Ishikawa (cell line): ENCODE data around the gene EPB41L2.
A peak's percentile ranks its signal among the peaks of the same experiment; 100 is the strongest.

Experiments
- CEBPB ChIP-seq: IDR thresholded peaks from 2 replicates; pipeline ENCODE4 v1.6.1; 2012
- CREB1 ChIP-seq: IDR thresholded peaks from 2 replicates; pipeline ENCODE4 v1.6.1; 2012; ENCODE audit warnings: low read depth
- EGR1 ChIP-seq: IDR thresholded peaks from 2 replicates; pipeline ENCODE4 v1.6.1; 2012
- EP300 ChIP-seq: IDR thresholded peaks from 2 replicates; pipeline ENCODE4 v1.6.1; 2012; ENCODE audit warnings: borderline replicate concordance
- FOXM1 ChIP-seq: IDR thresholded peaks from 2 replicates; pipeline ENCODE4 v1.6.1; 2012; ENCODE audit warnings: low read depth, borderline replicate concordance
- NFIC ChIP-seq: IDR thresholded peaks from 2 replicates; pipeline ENCODE4 v1.6.1; 2012
- RAD21 ChIP-seq: IDR thresholded peaks from 2 replicates; pipeline ENCODE4 v1.6.1; 2012; ENCODE audit warnings: low read depth
- TAF1 ChIP-seq: IDR thresholded peaks from 2 replicates; pipeline ENCODE4 v1.6.1; 2012; ENCODE audit warnings: low read depth, mild to moderate bottlenecking
- TCF12 ChIP-seq: IDR thresholded peaks from 2 replicates; pipeline ENCODE4 v1.6.1; 2012; ENCODE audit warnings: low read depth
- TEAD4 ChIP-seq: IDR thresholded peaks from 2 replicates; pipeline ENCODE4 v1.6.1; 2012
- YY1 ChIP-seq: IDR thresholded peaks from 2 replicates; pipeline ENCODE4 v1.6.1; 2012; ENCODE audit warnings: low read depth
- ZBTB7A ChIP-seq: IDR thresholded peaks from 2 replicates; pipeline ENCODE4 v1.6.1; 2012; ENCODE audit warnings: low read depth
- TF ChIP-seq, protein P1 (sequence below): IDR thresholded peaks from 2 replicates; pipeline ENCODE4 v1.6.1; 2012
- TF ChIP-seq, protein P2 (sequence below): IDR thresholded peaks from 2 replicates; pipeline ENCODE4 v1.6.1; 2012
- TF ChIP-seq, protein P3 (sequence below): IDR thresholded peaks from 2 replicates; pipeline ENCODE4 v1.6.1; 2012; ENCODE audit warnings: low read depth, mild to moderate bottlenecking

EPB41L2 gene

DNA sequence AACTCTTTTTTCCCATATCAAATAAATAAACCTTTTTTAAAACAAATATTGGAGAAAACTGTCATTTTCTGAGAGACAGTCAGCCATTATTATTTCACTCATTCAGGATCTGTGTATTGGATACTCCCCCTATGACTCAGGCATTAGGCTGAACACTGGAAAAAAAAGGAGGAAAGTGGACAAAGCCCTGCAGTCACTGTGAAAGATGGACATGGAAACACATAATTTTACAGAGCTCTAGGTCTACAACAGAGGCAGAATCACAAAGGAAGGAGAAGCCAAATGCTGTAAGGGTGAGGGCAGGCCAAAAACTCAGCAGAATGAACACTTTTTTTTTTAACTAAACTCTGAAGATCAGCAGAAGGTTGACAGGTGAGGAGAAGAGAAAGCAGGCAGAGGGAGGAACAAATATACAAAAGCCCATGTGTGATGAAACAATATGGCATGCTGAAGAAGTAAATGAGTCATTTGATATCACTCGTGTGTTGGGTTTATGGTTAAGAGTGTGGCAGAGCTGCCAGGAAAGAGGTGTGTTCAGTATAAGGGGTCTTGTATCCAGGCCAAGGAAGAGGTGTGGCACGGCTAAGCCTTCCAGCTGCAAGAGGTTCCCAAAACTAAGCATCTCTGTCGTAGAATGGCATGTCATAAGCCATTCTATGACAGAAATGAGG lies 39.1 kb downstream of the EPB41L2 start:
- no peak for TF ChIP-seq ZBTB7A
- TF ChIP-seq, protein P1, sequence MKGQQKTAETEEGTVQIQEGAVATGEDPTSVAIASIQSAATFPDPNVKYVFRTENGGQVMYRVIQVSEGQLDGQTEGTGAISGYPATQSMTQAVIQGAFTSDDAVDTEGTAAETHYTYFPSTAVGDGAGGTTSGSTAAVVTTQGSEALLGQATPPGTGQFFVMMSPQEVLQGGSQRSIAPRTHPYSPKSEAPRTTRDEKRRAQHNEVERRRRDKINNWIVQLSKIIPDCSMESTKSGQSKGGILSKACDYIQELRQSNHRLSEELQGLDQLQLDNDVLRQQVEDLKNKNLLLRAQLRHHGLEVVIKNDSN, result no peak
- TF ChIP-seq, protein P2, sequence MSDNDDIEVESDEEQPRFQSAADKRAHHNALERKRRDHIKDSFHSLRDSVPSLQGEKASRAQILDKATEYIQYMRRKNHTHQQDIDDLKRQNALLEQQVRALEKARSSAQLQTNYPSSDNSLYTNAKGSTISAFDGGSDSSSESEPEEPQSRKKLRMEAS, result peak; percentile 16; the same call in 1 of the 2 replicates
- 0 out of 2 replicates have a peak, but pooled peaks have one; percentile 14 for TF ChIP-seq CEBPB
- no peak for TF ChIP-seq FOXM1
- 0 out of 2 replicates have a peak, but pooled peaks have one; percentile 14 for TF ChIP-seq NFIC
- no peak for TF ChIP-seq EP300

DNA sequence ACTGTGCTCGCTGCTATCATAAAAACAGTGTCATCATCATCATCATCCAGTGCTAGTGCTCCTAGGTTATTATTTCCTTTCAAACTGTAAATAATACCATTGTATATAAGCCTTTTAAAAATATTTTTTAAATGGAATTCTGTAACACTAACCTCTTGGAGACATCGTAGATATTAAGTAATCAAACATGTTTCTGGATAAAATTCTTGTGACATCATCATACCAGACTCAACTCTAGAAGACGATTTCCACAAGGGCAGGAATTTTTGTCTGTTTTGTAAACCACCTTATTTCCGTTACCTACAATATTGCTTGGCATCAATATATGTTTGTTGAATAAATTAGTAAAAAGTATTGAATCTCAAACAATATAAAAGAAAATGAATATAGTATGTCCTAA lies 40.4 kb downstream of the EPB41L2 start:
- TF ChIP-seq TCF12 (no peak), TAF1 (no peak), NFIC (no peak), ZBTB7A (no peak), FOXM1 (no peak), EP300 (no peak), TEAD4 (no peak), CEBPB (no peak), CREB1 (no peak), YY1 (no peak), EGR1 (no peak)
- TF ChIP-seq, protein P1, result no peak
- TF ChIP-seq, protein P2, result no peak

DNA sequence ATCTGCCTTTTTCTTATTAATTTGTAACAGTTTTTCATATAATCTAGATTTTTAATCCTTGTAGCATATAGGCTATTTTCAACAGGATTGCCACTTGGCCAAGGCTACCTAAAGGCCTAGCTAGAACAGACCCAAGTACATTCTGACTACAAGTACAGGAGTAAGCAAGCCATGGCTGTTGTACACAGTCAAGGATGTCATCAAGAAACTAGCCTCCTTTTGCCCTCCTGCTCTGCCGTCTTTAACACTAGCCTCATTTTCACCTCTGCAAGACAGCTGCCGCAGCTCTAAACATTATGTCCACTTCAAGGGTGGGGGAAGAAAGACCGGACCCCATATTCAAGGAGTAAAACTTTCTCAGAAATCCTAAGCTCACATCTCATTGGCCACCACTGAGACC lies 45.1 kb downstream of the EPB41L2 start:
- TF ChIP-seq EP300, result no peak

DNA sequence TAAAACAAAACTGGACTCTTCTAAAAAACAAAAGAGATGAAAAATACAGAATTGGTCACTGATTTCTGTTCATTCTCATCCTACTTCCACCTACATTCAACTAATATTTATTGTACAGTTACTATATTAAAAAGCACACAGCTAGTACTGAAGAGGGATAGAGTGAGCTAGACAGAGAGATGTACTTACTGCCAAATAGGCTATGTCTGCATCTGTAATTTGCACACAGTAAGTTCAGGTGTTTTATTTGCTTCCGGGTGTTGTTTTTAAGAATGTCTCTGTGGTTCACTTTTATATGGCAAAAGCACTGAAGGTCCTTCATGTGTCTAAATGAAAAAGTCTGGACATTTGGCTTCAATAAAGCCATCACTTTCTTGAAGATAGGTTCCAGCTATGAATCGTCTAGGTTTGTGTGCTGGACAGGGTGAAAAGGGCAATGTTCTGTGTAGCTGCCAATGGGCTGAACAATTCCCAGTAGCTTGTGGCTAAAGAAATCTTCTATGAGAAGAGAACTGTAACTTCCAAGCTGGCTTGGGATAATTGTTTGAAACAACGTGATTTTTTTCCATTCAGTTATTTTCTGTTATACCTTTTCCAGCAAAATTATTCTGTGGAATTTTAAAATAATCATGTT lies 47.3 kb downstream of the EPB41L2 start:
- TF ChIP-seq, protein P3, sequence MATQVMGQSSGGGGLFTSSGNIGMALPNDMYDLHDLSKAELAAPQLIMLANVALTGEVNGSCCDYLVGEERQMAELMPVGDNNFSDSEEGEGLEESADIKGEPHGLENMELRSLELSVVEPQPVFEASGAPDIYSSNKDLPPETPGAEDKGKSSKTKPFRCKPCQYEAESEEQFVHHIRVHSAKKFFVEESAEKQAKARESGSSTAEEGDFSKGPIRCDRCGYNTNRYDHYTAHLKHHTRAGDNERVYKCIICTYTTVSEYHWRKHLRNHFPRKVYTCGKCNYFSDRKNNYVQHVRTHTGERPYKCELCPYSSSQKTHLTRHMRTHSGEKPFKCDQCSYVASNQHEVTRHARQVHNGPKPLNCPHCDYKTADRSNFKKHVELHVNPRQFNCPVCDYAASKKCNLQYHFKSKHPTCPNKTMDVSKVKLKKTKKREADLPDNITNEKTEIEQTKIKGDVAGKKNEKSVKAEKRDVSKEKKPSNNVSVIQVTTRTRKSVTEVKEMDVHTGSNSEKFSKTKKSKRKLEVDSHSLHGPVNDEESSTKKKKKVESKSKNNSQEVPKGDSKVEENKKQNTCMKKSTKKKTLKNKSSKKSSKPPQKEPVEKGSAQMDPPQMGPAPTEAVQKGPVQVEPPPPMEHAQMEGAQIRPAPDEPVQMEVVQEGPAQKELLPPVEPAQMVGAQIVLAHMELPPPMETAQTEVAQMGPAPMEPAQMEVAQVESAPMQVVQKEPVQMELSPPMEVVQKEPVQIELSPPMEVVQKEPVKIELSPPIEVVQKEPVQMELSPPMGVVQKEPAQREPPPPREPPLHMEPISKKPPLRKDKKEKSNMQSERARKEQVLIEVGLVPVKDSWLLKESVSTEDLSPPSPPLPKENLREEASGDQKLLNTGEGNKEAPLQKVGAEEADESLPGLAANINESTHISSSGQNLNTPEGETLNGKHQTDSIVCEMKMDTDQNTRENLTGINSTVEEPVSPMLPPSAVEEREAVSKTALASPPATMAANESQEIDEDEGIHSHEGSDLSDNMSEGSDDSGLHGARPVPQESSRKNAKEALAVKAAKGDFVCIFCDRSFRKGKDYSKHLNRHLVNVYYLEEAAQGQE, result no peak

DNA sequence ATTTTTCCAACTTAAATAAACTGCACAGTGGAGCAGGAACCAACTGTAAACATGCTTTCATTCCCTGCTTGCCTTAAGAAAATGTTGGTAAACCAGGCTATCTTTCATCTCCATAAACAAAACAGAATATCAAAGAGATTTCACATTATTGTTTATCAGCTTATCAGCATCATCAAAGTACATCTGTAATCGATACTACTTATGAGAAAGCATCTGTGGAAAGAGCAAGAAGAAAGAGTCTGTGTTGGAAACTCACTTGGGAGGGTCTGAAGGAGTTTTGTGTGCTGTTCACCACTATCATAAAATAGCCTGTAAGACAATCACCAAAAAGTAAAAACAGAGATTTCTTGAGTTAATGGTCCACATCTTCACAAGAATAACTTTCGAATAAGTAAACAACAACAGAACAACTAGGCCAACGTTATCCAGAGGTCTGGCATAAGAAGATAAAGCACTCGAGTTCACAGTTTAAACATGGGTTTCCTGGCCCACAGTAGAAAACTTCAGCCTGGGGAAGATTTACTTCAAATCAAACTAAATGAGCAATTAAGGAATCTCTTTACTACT lies 47.9 kb downstream of the EPB41L2 start:
- TF ChIP-seq CEBPB (no peak), FOXM1 (no peak), EP300 (no peak), YY1 (no peak), TAF1 (no peak), TEAD4 (no peak), CREB1 (no peak)

DNA sequence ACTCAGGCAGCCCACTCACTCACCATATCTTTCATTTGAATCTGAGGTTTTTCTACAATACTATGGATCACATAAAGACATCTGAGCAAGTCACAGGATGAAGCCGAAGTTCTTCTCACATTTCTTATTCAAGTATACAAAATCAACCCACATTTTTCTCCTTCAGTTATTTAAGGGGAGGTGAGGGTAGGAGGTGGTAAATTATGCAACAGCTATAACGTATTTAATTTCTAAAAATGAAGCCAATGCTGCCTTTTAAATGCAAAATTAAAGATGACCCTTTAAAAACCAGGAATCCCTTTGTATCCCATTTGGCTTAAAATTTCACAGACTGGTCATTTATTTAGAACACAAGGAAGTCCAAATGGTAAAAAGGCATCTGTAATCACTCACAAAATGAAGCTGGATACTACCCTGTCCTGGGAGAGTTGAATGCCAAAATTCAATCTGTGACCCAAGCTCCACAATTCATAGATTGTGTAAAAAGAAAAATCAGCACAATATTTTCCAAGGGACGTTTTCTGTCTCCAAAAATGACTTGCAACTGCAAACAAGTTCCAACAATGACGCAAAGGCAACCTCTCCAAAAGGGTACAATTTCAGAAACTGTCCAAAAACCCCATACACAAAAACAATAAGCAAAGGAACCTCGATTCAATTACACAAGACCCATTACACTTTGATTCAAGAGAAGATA lies 48.8 kb downstream of the EPB41L2 start:
- TF ChIP-seq TCF12 (no peak), NFIC (no peak), YY1 (no peak), EP300 (no peak), CREB1 (no peak), ZBTB7A (no peak), TEAD4 (no peak), FOXM1 (no peak), RAD21 (no peak), TAF1 (no peak), EGR1 (no peak), CEBPB (no peak)
- TF ChIP-seq, protein P2, result no peak
- TF ChIP-seq, protein P1, result no peak
- TF ChIP-seq, protein P3, result no peak
